ENCODE data around the gene FCER2.
A peak's percentile ranks its signal among the peaks of the same experiment; 100 is the strongest.

The FCER2 gene

DNA sequence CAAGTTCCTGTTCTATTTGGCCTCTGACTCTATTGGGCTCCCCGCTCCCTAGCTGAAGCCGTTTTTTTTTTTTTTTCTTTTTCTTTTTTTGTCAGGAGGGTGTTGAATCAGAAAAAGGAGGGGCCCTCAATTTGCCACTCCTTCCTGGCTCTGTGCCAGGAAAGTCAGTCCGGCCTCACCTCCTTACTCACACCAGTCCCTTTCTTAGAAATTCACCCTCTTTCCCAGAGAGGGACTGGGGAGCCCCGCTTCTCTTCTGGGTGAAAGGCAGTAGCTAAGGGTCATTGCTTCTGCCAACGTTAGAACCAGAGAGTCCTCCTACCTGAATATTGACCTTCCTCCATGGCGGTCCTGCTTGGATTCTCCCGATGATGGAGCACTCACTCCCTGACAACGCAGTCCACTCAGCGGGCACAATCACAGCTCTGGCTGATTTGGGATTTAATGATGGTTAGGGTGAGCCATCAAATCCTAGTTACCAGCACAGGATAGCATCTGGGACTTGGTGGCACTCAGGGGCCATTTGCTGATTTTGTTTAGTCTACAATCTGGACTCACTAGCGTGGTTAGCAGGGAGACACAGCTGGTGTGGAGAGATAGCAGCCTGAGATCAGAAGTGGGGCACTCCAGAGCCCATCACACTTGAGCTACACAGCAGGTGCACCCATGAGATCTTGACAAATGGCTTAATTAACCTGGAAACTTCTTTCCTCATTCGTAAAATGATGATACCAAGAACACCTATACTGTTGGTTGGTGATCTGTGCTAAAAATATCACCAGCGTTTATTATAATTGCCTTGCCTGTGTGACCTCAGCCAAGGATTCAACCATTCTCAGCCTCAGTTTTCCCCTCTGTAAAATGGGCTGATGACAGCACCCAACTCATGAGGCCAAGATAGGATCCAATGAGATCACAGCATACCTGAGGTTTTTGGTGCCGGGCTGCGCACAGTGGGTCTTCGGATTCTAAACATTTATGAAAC lies 2.2 kb downstream of the FCER2 start:
- DNase-seq: peak; percentile 70

DNA sequence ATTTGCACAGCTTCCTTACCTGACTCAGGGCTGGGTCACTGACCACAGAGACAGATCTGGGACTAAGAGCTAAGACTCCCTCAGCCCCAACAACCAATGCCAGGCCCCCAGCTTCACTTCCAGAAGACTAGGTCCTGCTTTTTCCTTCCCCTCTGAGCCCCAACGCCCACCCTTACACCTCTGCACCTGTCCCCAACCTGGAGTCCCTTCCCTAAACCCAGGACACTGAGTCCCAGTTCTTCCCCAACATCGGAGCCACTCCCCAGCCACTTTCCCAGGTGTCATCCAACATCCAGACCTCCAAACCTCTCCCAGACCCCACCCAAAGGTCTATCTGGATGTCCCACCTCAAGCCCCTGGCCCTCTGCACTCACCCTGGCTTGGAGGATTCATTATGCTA lies 2.9 kb downstream of the FCER2 start:
- DNase-seq: no peak

DNA sequence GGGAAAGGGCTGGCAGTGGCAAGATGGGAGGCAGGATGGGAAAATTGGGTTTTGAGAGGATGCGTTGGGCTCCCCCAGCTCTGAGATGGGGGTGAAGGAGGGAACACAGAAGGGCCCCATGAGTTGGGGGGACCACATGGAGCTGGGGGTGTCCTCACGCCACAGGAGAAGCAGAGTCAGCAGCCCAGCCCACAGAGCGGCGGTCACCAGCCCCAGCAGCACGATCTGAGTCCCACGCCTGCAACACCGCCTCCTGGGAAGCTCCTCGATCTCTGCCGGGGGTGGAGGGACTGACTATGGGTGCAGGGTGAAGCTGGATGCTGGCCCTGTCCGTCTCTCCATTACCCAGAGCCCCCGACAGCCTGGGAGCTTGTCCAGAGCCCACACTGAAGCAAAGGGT lies 3.3 kb downstream of the FCER2 start:
- DNase-seq: no peak

DNA sequence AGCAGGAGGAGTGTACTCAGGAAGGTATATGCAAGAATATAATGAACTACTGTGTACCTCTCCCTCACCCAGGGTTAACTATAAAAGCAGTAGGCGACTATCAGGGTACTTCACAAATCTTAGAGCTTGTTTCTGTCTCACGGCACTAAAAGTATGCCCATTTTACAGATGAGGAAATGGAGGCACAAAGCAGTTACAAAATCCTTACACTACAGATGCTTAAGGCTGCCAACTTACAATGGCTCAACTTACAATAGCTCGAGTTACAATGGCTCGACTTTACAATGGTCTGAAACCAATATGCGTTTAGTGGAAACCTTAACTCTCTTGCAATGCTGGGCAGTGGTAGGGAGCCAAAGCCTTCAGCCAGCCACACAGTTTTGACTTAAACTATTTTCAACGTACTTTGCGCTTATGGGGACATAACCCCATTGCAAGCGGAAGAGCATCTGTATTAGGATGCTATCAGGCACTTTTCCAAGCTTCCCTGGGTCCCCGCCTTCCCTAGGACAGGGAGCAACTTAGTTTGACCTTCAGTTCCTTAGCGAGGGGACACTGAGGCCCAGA lies 4.1 kb downstream of the FCER2 start:
- no peak for DNase-seq

DNA sequence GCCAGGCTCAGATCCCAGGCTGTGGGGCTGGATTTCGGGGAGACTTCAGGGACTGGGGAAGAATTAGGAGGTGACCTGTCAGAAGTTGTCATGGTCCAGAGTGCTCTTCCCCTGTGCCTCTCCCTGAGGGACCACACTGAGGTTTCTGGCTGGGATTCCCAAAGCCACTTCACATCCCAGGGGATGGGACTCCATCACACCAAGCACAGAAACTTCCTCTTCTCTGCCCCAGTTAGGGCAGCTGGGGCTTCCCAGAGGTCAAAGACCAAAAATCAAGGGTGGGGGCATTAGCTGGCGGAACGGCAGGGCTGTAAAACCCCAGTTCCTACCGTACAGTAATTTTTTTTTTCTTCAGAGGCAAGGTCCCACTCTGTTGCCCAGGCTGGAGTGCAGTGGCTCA lies 7.4 kb downstream of the FCER2 start:
- no peak for DNase-seq

DNA sequence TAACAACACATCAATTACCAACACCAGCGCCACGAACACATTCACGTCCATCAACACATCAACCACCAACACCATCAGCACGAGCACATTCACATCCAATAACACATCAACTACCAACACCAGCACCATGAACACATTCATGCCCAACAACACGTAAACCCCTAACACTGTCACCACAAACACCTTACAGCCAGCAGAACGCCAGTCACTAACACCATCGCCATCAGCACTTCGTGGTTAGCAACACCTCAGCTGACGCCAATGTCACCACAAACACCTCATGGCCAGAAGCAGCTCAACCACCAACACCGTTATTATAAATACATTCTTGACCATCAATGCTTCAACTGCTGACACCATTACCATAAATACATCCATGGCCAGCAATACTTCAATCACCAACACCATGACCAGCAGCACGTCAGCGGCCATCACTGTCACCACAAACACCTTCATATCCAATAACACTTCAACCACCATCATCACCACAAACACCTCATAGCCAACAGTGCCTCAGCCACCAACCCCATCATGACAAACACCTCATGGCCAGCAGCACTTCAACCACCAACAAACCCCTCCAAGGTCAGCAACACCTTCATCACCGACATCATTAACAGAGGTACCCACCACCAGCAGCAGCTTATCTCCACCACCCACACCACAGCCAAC lies 9.4 kb downstream of the FCER2 start:
- DNase-seq: no peak

DNA sequence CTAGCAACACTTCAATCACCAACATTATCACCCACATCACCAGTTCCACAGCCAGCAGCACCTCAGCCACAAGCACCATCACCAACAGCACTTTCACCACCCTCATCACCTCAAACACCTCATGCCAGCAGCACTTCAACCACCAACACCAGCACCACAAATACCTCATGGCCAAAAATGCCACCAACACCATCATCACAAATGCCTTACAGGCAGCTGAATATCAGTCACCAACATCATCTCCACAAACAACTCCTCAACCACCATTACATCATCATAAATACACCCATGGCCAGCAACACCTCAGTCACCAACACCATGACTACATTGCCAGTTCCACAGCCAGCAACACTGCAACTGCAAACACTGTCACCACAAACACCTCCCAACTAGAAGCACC lies 10.4 kb downstream of the FCER2 start:
- no peak for DNase-seq

DNA sequence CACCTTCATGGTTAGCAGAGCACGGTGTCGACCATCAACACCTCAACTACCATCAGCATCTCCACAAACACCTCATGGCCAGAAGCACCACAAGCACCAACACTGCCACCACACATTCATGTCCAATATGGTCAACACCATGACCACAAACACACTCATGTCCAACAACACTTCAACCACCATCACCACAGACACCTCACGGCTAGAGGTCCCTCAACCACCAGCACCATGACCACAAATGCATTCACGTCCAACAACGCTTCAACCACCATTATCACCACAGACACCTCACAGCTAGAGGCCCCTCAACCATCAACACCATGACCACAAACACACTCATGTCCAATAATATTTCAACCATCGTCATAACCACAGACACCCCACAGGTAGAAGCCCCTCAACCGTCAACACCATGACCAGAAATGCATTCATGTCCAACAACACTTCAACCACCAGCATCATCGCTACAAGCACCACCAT lies 11.1 kb downstream of the FCER2 start:
- DNase-seq: no peak

DNA sequence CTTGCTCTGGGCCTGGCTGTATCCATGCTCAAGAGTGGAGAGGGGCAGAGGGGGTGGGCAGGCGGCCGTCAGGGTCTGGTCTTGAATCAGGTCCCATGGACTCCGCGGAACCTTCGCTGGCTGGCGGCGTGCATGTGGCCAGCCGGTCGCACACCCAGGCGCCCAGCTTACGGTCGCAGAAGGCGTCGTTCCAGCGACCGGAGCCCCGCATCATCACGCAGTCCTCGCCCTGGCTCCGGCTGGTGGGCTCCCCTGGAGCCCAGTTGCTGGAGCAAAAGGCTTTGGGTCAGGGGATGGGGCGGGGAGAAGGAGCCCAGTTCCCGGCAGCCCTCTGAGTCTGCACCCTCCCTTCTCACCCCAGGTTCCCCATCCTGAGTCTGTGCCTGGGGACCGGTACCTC lies 12.8 kb downstream of the FCER2 start:
- no peak for DNase-seq

DNA sequence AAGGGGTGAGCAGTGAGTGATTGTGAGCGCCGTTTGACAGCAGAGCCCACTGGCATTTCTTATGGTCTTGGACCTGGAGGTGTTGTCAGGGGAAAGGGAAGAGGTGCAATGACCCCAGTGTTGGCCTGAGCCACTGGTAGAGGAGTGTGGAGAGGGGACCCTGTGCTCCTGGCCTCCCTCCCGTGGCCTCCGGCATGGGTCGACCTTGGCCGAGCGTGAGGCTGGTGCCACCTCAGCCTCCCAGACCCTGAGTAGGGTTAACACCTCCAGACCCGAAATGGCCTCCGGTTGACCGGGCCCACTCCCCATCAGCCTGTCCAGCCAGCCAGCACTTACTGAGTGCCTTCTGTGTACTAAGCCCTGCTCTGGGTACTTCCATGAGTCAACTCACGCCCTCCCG lies 14.8 kb downstream of the FCER2 start:
- no peak for DNase-seq

DNA sequence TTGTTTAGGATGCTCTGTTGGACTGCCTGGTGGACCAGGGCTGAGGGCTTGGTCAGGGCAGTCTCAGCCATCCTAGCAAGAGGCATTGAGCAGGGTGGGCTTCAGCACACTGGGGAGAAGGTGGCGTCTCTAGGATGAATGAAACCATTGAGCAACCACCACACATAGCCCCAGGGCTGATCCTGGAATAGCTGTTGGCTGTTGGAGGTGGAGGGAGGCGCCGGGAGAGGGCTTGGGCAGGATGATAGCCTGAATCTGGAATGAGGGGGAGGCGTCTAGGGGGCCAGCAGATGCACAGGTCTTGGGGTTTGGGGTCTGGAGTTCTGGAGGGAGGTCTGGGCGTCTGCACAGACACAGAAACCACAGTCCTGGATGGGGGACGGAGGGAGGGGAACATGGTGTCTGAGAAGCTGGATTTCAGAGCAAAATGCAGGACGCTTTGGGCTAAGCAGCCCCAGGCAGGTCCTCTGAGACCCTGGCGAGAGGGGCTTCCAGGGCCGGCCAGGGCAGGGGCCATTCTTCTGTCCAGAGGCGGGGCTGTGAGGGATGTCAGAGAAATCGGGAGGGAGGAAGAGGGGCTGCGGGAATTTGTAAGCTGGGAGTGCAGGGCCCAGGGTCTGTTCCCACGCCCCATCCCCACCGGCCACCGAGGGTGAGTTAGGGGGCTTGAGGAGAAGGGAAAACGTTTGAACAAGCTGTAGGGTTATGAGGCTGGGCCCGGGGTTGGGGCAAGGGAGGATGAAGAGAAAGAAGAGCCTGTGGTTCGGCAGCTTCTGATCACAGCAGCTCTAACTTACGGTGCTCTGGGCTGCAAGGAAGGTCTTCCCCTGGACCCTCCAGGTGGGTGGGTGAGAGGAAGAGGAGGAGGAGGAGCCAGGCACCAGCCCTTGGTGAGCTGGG lies 16.1 kb downstream of the FCER2 start:
- DNase-seq: no peak

DNA sequence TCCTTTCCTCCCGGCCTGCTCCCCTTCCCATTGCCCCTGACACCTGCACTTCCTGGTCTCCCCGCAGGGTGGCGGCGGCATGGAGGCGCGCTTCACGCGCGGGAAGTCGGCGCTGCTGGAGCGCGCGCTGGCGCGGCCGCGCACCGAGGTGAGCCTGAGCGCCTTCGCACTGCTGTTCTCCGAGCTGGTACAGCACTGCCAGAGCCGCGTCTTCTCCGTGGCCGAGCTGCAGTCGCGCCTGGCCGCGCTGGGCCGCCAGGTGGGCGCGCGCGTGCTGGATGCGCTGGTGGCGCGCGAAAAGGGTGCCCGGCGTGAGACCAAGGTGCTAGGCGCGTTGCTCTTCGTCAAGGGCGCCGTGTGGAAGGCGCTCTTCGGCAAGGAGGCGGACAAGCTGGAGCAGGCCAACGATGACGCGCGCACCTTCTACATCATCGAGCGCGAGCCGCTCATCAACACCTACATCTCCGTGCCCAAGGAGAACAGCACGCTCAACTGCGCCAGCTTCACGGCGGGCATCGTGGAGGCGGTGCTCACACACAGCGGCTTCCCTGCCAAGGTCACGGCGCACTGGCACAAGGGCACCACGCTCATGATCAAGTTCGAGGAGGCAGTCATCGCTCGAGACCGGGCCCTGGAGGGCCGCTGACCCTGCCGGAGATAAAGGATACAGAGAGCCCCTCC lies 19.6 kb downstream of the FCER2 start:
- no peak for DNase-seq

DNA sequence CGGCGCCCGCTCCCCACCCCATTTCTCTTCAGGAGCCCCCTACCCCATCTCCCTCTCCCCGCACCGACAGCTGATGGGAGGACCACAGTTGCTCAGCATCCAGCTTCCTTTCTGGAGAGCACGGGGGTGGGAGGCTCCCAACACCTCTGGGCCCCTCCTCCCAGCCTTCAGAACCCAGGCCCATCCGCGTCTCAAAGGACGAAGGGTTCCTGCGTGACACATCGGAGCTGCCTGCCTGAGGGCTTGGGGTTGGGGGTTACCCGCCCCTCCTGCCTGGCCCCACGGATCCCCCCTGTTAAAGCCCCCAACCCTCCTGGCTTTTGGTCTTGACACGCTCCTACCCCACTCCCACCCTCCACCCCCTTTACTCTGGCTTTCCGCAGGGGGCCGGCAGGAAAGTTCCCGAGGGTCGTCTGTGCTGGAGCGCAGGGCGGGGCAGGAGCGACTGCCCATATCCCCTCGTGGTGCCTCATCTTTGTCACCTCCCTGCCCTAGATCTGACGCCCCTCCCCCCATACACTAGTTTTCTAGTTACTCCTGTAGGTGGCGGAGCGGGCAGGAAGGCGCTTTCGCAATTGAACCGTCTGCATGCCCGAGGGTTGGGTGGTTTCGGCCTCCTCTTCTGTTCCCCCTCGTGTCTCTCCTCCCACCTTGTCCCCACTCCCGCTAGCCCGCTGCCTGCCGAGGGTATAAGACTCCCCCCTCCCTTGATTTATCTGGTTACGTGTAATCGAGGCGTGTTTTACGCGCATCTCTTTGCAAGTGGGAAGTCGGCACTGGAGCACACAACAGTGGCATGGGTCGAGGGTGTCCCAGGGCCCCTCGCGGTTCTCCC lies 20.4 kb downstream of the FCER2 start:
- DNase-seq: peak; percentile 98

DNA sequence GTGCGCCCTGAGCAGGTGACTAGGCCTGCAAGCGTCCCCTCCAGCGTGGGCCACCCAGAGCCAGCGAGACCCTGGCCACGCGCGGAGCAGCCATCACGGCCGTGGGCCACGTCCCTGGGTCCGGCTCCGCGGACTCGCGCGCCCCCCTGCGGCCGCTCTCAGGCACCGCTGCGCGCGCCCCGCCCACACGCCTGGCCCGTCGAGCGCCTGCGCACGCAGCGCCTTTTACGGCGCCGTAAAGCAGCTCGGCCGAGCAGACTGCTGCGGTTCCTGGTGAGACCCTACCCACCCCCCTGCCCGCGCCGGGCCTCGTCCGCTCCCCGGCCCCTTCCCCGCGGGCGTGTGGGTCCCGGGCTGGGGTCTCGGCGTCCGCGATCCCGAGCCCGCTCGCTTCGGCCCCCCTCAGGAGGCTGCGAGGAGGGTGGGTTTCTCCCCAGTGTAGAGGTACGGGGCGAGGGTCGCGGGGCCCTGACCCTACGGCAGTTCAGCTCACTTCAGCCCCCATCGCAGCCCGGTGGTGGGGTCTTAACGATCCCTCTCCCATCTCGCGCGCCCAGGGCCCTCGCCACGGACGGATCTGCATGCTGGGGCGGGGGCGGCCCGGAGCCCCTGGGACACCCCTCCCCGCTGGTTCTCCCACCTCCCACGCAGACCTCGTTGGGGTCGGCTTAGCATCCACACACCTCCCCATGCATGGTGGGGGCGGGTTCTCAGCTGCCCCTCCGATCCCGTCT lies 21.2 kb downstream of the FCER2 start, which contains the start of gene TRAPPC5:
Gene TRAPPC5, plus strand, starts transcription at position 228 of the 734 bp plus-strand sequence. CDS start 1,421 bp downstream, outside the sequence.
- peak; percentile 88 for DNase-seq

DNA sequence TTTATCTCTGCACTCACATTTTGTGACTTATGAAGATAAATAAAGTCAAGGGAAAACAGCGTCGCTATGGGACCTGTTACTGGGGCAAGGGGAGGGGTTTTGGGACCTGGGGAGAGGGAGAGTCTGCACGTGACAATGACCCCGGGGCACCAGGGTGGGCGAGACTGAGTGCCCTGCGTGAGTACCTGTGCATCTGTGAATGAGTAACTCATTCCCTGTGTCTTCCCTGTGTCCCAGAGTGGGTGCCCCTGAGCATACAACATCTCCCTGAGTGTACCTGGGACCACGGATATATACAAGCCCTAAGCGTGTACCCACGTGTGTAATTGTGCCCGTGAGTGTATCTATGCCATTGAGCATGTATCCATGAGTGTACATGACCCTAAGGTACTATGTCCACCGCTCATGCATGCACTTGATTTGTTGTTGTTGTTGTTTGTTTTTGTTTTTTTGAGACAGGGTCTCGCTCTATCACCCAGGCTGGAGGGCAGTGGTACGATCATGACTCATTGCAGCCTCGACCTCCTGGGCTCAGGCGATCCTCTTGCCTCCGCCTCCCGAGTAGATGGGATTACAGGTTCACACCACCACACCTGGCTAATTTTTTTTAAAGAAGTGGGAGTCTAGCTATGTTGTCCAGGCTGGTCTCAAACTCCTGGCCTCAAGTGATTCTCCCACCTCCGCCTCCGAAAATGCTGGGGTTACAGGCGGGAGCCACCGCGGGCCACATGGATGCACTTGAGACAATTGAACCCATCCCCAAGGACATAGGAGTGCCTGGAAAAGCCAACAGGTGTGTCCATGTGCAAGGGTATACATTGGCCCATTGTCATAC lies 21.9 kb downstream of the FCER2 start:
- DNase-seq: no peak

DNA sequence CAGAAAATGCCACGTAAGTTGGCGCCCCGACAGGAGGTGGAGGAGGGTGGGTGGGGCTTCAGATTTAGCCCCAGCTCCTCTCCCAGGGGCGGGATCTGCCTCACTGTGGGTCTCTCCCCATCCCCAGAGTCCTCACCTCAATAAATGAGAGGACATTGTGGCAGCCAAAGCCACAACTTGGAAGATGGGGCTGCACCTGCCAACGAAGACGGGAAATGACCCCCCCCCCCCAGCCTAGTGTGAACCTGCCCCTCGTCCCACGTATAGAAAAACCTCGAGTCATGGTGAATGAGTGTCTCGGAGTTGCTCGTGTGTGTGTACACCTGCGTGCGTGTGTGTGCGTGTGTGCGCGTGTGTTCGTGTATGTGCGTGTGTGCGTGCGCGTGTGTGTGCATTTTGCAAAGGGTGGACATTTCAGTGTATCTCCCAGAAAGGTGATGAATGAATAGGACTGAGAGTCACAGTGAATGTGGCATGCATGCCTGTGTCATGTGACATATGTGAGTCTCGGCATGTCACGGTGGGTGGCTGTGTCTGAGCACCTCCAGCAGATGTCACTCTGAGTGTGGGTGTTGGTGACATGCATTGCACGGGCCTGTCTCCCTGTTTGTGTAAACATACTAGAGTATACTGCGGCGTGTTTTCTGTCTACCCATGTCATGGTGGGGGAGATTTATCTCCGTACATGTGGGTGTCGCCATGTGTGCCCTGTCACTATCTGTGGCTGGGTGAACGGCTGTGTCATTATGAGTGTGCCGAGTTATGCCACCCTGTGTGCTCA lies 22.8 kb downstream of the FCER2 start:
- peak; percentile 85 for DNase-seq

DNA sequence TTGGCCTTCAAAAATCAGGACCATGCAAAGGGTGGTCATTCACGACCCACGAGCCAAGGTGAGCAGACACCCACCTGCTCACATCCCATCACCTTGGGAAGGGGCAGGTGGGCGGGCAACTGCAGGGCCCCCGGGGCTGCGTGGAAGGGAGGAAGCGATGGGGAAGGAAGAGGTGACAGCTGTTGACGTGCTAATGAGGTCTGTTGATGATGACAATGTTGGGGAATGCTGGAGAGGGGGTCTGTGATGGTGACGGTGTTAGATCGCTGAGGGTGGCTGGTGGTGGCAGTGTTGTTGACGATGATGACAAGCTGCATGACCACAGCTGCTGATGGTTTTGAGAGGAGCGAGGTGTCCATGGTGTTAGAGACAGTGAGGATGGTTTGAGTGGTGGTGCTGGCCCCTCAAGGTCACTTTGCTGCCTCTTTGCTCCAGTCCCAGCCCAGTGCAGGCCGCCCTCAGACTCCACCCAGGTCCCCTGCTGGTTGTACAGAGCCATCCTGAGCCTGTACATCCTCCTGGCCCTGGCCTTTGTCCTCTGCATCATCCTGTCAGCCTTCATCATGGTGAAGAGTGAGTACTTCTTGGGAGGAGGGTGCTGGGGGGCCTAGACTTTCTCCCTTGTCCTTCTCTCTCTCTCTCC lies 24.1 kb downstream of the FCER2 start:
- no peak for DNase-seq

DNA sequence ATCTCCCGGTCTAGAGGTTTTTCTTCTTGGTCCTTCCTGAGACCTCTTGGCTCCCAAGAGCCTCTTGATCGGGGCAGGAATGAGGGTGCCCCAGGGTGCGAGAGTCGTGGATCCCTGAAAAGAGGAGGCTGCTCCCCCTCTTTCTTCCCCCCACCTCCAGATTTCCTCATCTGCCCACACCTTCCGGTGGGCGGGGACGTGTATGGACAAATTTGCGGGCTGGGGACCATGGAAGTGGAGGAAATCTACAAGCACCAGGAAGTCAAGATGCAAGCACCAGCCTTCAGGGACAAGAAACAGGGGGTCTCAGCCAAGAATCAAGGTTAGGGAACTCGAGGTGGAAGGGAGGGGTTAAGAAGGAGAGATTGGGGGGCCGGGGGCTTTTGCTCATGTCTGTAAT lies 25.1 kb downstream of the FCER2 start, which contains the start of gene MCEMP1:
Gene MCEMP1, plus strand, starts transcription at position 237 of the 400 bp plus-strand sequence. Its CDS starts 31 bp downstream, at position 268.
- peak; percentile 72 for DNase-seq
